ENCODE measurements around the gene GFRA4. TPM values are rescaled to one million over a fixed set of nuclear protein-coding genes. Genes with fewer than 3 reads are reported as not detected.

The GFRA4 gene
- total RNA-seq, 2 donors from 2014 or later, result not detected

Other genes starting within 250 kb of the GFRA4 start
- gene ATRN, start 192.4 kb downstream of the GFRA4 start, total RNA-seq, result 10 to 100 TPM in 1 of 2 donors, 1 to 10 TPM in 1; 9.6 to 11.6 TPM
- not detected for gene ADAM33, start 18.6 kb upstream of the GFRA4 start, total RNA-seq
- under 1 TPM in 1 of 2 donors, not detected in 1; 0.02 TPM for gene SIGLEC1, start 49.2 kb upstream of the GFRA4 start, total RNA-seq
- gene HSPA12B, start 69.3 kb upstream of the GFRA4 start, total RNA-seq, result not detected
- 10 to 100 TPM; 26.3 to 35.8 TPM for gene ADISSP, start 104.4 kb upstream of the GFRA4 start, total RNA-seq
- under 1 TPM; 0.48 to 0.49 TPM for gene SPEF1, start 118.0 kb upstream of the GFRA4 start, total RNA-seq
- 10 to 100 TPM; 30.4 to 31.5 TPM for gene CENPB, start 123.3 kb upstream of the GFRA4 start, total RNA-seq
- 100 to 1,000 TPM; 121 to 128 TPM for gene CDC25B, start 132.9 kb upstream of the GFRA4 start, total RNA-seq
- 10 to 100 TPM; 10.3 to 13.7 TPM for gene AP5S1, start 157.1 kb upstream of the GFRA4 start, total RNA-seq
- gene MAVS, start 183.4 kb upstream of the GFRA4 start, total RNA-seq, result 10 to 100 TPM; 27.9 to 29.8 TPM
- gene PANK2, start 226.0 kb upstream of the GFRA4 start, total RNA-seq, result 10 to 100 TPM; 60.6 to 67.4 TPM

All from activated T-cell treated with anti-CD3 and anti-CD28 coated beads, Interleukin-2, amount 50 U/mL, for 72 hours (primary cell).